GM12878 (cell line): ENCODE data around the gene CXCL9.

ENCODE experiments used
- CHD2 ChIP-seq: IDR thresholded peaks from 2 replicates; pipeline ENCODE4 v1.6.1; 2011; ENCODE audit warnings: low read depth, low read length, improper control_type of control experiment, borderline replicate concordance
- CREB1 ChIP-seq: IDR thresholded peaks from 2 replicates; pipeline ENCODE4 v1.6.1; 2012; ENCODE audit warnings: low read depth, mild to moderate bottlenecking, inconsistent platforms
- HDGF ChIP-seq: fragments of 450-650 bp; IDR thresholded peaks from 2 replicates; pipeline ENCODE4 v1.6.1; 2016; ENCODE audit warnings: antibody characterized with exemption
- NR2C2 ChIP-seq: IDR thresholded peaks from 2 replicates; pipeline ENCODE4 v1.6.1; 2011; ENCODE audit warnings: borderline replicate concordance, low read depth; ENCODE audit not compliant: control insufficient read depth, insufficient read length
- NRF1 ChIP-seq: conservative IDR thresholded peaks from 2 replicates; pipeline ENCODE4 v1.6.1; 2011; ENCODE audit warnings: mild to moderate bottlenecking, low read depth, low read length, improper control_type of control experiment
- POLR2A ChIP-seq: IDR thresholded peaks from 2 replicates; pipeline ENCODE4 v1.6.1; 2011; ENCODE audit warnings: low read depth, mild to moderate bottlenecking, low read length
- SIX5 ChIP-seq: IDR thresholded peaks from 2 replicates; pipeline ENCODE4 v1.6.1; 2011; ENCODE audit warnings: mild to moderate bottlenecking, low read depth, low read length, moderate library complexity; ENCODE audit not compliant: severe bottlenecking
- TF ChIP-seq, protein P1 (sequence below), 3 experiments: IDR thresholded peaks in 2 of 3; conservative IDR thresholded peaks in 1 of 3; 2 replicates each; pipeline ENCODE4 v1.5.1; 2011; ENCODE audit warnings: low read depth in 3 of 3, low read length in 3 of 3, mild to moderate bottlenecking in 3 of 3, control low read depth in 2 of 3, moderate library complexity in 2 of 3, inconsistent platforms in 1 of 3, mixed read lengths in 1 of 3; ENCODE audit not compliant: control insufficient read depth in 2 of 3, insufficient read depth in 1 of 3; ENCODE audit errors: extremely low read depth in 1 of 3

DNA sequence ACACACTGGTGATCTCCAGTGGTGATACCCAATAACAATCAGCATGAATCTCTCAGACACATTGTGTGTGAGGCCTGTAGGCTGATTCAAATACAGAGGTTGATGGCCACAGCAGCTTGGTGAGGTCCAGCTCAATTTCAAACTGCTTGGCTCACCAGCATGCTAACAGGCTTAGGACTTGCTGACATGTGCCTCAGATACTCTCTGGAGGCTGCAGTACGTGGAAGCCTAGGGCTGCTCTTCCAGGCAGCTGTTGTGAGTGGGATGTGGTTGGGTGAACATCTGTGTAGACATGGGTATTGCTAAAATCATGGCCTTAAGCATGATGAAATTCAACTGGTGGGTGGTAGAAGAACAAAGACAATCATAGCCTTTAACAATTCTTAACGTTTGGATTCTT lies 4.3 kb downstream of the CXCL9 start:
- TF ChIP-seq NRF1 (no peak), CHD2 (no peak), HDGF (no peak), CREB1 (no peak), POLR2A (no peak), NR2C2 (no peak), SIX5 (no peak)
- TF ChIP-seq, protein P1, sequence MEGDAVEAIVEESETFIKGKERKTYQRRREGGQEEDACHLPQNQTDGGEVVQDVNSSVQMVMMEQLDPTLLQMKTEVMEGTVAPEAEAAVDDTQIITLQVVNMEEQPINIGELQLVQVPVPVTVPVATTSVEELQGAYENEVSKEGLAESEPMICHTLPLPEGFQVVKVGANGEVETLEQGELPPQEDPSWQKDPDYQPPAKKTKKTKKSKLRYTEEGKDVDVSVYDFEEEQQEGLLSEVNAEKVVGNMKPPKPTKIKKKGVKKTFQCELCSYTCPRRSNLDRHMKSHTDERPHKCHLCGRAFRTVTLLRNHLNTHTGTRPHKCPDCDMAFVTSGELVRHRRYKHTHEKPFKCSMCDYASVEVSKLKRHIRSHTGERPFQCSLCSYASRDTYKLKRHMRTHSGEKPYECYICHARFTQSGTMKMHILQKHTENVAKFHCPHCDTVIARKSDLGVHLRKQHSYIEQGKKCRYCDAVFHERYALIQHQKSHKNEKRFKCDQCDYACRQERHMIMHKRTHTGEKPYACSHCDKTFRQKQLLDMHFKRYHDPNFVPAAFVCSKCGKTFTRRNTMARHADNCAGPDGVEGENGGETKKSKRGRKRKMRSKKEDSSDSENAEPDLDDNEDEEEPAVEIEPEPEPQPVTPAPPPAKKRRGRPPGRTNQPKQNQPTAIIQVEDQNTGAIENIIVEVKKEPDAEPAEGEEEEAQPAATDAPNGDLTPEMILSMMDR (IDR thresholded peaks at IDR 0.05 in 2 of 3, conservative IDR thresholded peaks at IDR 0.05 in 1 of 3; ENCODE audit: control insufficient read depth in 2 of 3, extremely low read depth in 1 of 3, insufficient read depth in 1 of 3, low read depth in 3 of 3, low read length in 3 of 3), result no peak
